ENCODE results near the gene CDK14.

CDK14 gene

GRCh38 chr7:91031757-91032156 is 435.6 kb downstream of the CDK14 start:
- no peak for DNase-seq

GRCh38 chr7:91033574-91033973 is 437.5 kb downstream of the CDK14 start:
- no peak for DNase-seq

GRCh38 chr7:91034459-91035368 is 438.6 kb downstream of the CDK14 start:
- DNase-seq: no peak

GRCh38 chr7:91039033-91039432 is 442.9 kb downstream of the CDK14 start:
- no peak for DNase-seq

- DNase-seq: no peak
Observed at GRCh38 chr7:91041141-91041540, 445.0 kb downstream of the CDK14 start.

GRCh38 chr7:91041901-91042484 is 445.9 kb downstream of the CDK14 start:
- no peak for DNase-seq

GRCh38 chr7:91043186-91043585 is 447.1 kb downstream of the CDK14 start:
- DNase-seq: no peak

GRCh38 chr7:91043924-91044645 is 448.0 kb downstream of the CDK14 start:
- DNase-seq: no peak

- DNase-seq: no peak
Observed at GRCh38 chr7:91045606-91046005, 449.5 kb downstream of the CDK14 start.

- DNase-seq: no peak
Observed at GRCh38 chr7:91046322-91047089, 450.4 kb downstream of the CDK14 start.

- DNase-seq: no peak
Observed at GRCh38 chr7:91047636-91048035, 451.5 kb downstream of the CDK14 start.

- no peak for DNase-seq
Observed at GRCh38 chr7:91050677-91051076, 454.6 kb downstream of the CDK14 start.

GRCh38 chr7:91051966-91052365 is 455.8 kb downstream of the CDK14 start:
- DNase-seq: no peak

- DNase-seq: no peak
Observed at GRCh38 chr7:91054374-91054773, 458.3 kb downstream of the CDK14 start.

GRCh38 chr7:91055219-91055618 is 459.1 kb downstream of the CDK14 start:
- DNase-seq: no peak

GRCh38 chr7:91062713-91063112 is 466.6 kb downstream of the CDK14 start:
- DNase-seq: no peak

- no peak for DNase-seq
Observed at GRCh38 chr7:91064052-91064451, 467.9 kb downstream of the CDK14 start.

GRCh38 chr7:91064938-91065337 is 468.8 kb downstream of the CDK14 start:
- DNase-seq: no peak

- DNase-seq: no peak
Observed at GRCh38 chr7:91066627-91067026, 470.5 kb downstream of the CDK14 start.

- DNase-seq: no peak
Observed at GRCh38 chr7:91067242-91067641, 471.1 kb downstream of the CDK14 start.

GRCh38 chr7:91068136-91068795 is 472.1 kb downstream of the CDK14 start:
- DNase-seq: no peak

GRCh38 chr7:91069146-91069545 is 473.0 kb downstream of the CDK14 start:
- DNase-seq: no peak
